ENCODE results near the gene ZMYM2.

DNA sequence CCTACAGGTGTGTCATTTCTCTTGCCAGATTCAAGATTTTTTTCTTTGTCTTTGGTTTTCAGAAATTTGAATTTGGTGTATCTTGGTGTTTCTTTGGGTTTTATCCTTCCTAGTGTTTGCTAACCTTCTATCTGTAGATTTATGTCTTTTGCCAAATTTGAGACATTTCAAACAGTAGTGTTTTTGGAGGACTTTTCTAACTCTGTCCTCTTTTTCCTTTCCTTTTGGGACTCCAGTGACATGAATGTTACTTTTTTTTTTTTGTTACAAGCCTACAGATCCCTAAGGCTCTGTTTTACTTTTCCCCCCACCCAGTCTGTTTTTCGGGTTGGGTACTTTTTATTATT is 58.8 kb downstream of the ZMYM2 start:
- TF ChIP-seq, protein P1, sequence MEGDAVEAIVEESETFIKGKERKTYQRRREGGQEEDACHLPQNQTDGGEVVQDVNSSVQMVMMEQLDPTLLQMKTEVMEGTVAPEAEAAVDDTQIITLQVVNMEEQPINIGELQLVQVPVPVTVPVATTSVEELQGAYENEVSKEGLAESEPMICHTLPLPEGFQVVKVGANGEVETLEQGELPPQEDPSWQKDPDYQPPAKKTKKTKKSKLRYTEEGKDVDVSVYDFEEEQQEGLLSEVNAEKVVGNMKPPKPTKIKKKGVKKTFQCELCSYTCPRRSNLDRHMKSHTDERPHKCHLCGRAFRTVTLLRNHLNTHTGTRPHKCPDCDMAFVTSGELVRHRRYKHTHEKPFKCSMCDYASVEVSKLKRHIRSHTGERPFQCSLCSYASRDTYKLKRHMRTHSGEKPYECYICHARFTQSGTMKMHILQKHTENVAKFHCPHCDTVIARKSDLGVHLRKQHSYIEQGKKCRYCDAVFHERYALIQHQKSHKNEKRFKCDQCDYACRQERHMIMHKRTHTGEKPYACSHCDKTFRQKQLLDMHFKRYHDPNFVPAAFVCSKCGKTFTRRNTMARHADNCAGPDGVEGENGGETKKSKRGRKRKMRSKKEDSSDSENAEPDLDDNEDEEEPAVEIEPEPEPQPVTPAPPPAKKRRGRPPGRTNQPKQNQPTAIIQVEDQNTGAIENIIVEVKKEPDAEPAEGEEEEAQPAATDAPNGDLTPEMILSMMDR (conservative IDR thresholded peaks at IDR 0.05 in 1 of 2, IDR thresholded peaks at IDR 0.05 in 1 of 2; ENCODE audit: low read depth in 1 of 2, low read length in 2 of 2) = no peak
- no peak for TF ChIP-seq EZH2 (IDR thresholded peaks at IDR 0.05; ENCODE audit: low read length, missing control alignments)

Measured in fibroblast of lung (primary cell).